Hippocampal formation (tissue), 2 donors: ENCODE data around the gene NCOR2.

ENCODE experiments used
- DNase-seq, 2 donors: peaks; one replicate each; lab custom pipeline; 2025; lab: John Stamatoyannopoulos, UW

NCOR2 gene

GRCh38 chr12:124566997-124567672, at the start of gene NCOR2:
NCOR2 (minus strand) TSS chr12:124567612; CDS start chr12:124495251, 72,361 bp downstream.
- DNase-seq, result no peak

GRCh38 chr12:124616394-124617221, 49.2 kb upstream of the NCOR2 start:
- no peak for DNase-seq

- DNase-seq, result no peak
These were observed 47.3 kb upstream of the NCOR2 start for GRCh38 chr12:124614512-124615292.

GRCh38 chr12:124613151-124613585, 45.8 kb upstream of the NCOR2 start:
- DNase-seq, result no peak

- DNase-seq, result no peak
These were observed 44.9 kb upstream of the NCOR2 start for GRCh38 chr12:124612410-124612680.

- no peak for DNase-seq
These were observed 44.4 kb upstream of the NCOR2 start for GRCh38 chr12:124611559-124612409.

GRCh38 chr12:124610629-124611558, 43.5 kb upstream of the NCOR2 start:
- no peak for DNase-seq

GRCh38 chr12:124610021-124610612, 42.7 kb upstream of the NCOR2 start:
- no peak for DNase-seq

GRCh38 chr12:124609041-124609989, 41.9 kb upstream of the NCOR2 start:
- DNase-seq, result no peak

GRCh38 chr12:124608450-124608870, 41.0 kb upstream of the NCOR2 start:
- DNase-seq, result no peak

- DNase-seq, result no peak
These were observed 40.4 kb upstream of the NCOR2 start for GRCh38 chr12:124607681-124608425.

GRCh38 chr12:124605883-124606774, 38.7 kb upstream of the NCOR2 start:
- no peak for DNase-seq

GRCh38 chr12:124605150-124605882, 37.9 kb upstream of the NCOR2 start:
- no peak for DNase-seq

GRCh38 chr12:124604264-124604680, 36.9 kb upstream of the NCOR2 start:
- no peak for DNase-seq

GRCh38 chr12:124603831-124604251, 36.4 kb upstream of the NCOR2 start:
- no peak for DNase-seq

GRCh38 chr12:124603100-124603541, 35.7 kb upstream of the NCOR2 start:
- DNase-seq, result no peak
